GM19193 (cell line): ENCODE measurements around the gene ABLIM2.

Experiments
- POLR2A ChIP-seq: IDR thresholded peaks from 4 replicates; pipeline ENCODE4 v1.6.1; 2011; ENCODE audit not compliant: insufficient read depth, insufficient read length; ENCODE audit errors: extremely low read depth

ABLIM2 gene

GRCh38 chr4:8083086-8083825 lies 75.4 kb downstream of the ABLIM2 start:
- TF ChIP-seq POLR2A = no peak

- TF ChIP-seq POLR2A = no peak
Measured at GRCh38 chr4:8082517-8083055, 76.0 kb downstream of the ABLIM2 start.

GRCh38 chr4:8081621-8082516 lies 76.7 kb downstream of the ABLIM2 start:
- no peak for TF ChIP-seq POLR2A

GRCh38 chr4:8081171-8081570 lies 77.4 kb downstream of the ABLIM2 start:
- no peak for TF ChIP-seq POLR2A

GRCh38 chr4:8080754-8081065 lies 77.9 kb downstream of the ABLIM2 start:
- no peak for TF ChIP-seq POLR2A

- TF ChIP-seq POLR2A = no peak
Measured at GRCh38 chr4:8079916-8080753, 78.5 kb downstream of the ABLIM2 start.

GRCh38 chr4:8079031-8079885 lies 79.4 kb downstream of the ABLIM2 start:
- TF ChIP-seq POLR2A = no peak

- TF ChIP-seq POLR2A = no peak
Measured at GRCh38 chr4:8078610-8079015, 80.0 kb downstream of the ABLIM2 start.

- TF ChIP-seq POLR2A = no peak
Measured at GRCh38 chr4:8078109-8078494, 80.5 kb downstream of the ABLIM2 start.

- no peak for TF ChIP-seq POLR2A
Measured at GRCh38 chr4:8077181-8078108, 81.2 kb downstream of the ABLIM2 start.

GRCh38 chr4:8076023-8076422 lies 82.6 kb downstream of the ABLIM2 start:
- no peak for TF ChIP-seq POLR2A

GRCh38 chr4:8073206-8073863 lies 85.3 kb downstream of the ABLIM2 start:
- no peak for TF ChIP-seq POLR2A
